Fibroblast of lung (primary cell): ENCODE results near the gene TNRC18.

Experiments used
- CTCF ChIP-seq, 2 donors: IDR thresholded peaks in 1 of 2; conservative IDR thresholded peaks in 1 of 2; 1 replicate in 1 of 2; 2 replicates in 1 of 2; pipeline ENCODE4 v1.5.1; 2011 to 2012; ENCODE audit warnings: low read length in 2 of 2, control low read depth in 1 of 2, inconsistent platforms in 1 of 2, low read depth in 1 of 2, mild to moderate bottlenecking in 1 of 2
- EZH2 ChIP-seq: IDR thresholded peaks from 2 replicates; pipeline ENCODE4 v1.5.1; 2012; ENCODE audit warnings: low read length, control low read depth, mild to moderate bottlenecking; ENCODE audit errors: missing control alignments

DNA sequence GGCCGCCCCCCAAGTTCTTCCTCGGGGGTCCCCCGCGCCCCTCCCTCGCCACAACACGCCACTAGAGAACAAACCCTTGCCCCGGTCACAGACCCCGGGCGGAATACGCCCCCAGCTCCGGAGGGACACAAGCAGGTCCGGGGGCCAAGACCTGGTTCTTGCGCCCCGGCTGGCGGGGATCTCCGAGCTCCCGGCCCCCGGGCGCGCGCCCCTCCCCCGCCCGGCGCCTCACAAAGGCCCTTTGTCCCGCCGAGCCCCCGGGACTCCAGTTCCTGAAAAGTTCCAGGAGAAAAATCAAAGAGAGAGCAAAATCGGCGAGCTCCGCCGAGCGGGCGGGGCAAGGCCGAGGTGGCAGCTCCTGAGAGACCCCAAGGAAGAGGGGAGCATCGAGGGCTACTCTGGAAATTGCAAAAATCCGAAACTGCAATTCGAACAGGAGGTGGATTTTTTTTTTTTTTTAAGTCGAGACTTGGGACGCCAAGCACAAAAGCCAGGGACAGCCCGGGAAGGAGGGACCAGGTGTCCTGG is 4.0 kb downstream of the TNRC18 start:
- TF ChIP-seq CTCF (conservative IDR thresholded peaks at IDR 0.05 in 1 of 2, IDR thresholded peaks at IDR 0.05 in 1 of 2; ENCODE audit: low read depth in 1 of 2, low read length in 2 of 2) (no peak), EZH2 (no peak)
